ENCODE results near the gene PTPRN. TPM values are rescaled to one million over a fixed set of nuclear protein-coding genes. Genes with fewer than 3 reads are reported as not detected.

PTPRN gene
- total and polyA plus RNA-seq, 2 donors (not counting 3 experiments of a cell fraction or from before 2014, with no cell fraction given), result not detected

GRCh38 chr2:219244789-219245147 is 64.4 kb downstream of the PTPRN start:
- no peak for TF ChIP-seq GATA2 (IDR thresholded peaks at IDR 0.05; ENCODE audit: insufficient read depth, insufficient read length, low read depth, low read length)
- no peak for TF ChIP-seq POLR2AphosphoS5 (IDR thresholded peaks at IDR 0.05; ENCODE audit: insufficient read depth, low read depth, low read length)
- no peak for TF ChIP-seq FOS (IDR thresholded peaks at IDR 0.05; ENCODE audit: borderline replicate concordance, insufficient read depth, low read length)
- TF ChIP-seq CTCF (IDR thresholded peaks at IDR 0.05; ENCODE audit: extremely low read depth in 1 of 2, insufficient read depth in 1 of 2, low read depth in 1 of 2, low read length in 2 of 2), result no peak
- TF ChIP-seq POLR2A (IDR thresholded peaks at IDR 0.05; ENCODE audit: low read depth, low read length), result no peak
- Histone ChIP-seq H3K27me3 (ENCODE audit: control insufficient read depth in 2 of 2, insufficient read depth in 2 of 2, low read length in 2 of 2) (no peaks in the 10 kb centered on the region), H2AFZ (ENCODE audit: low read depth, low read length) (peak overlapping the region; percentile 95), H3K27ac (ENCODE audit: insufficient read depth, low read depth, low read length) (peak overlapping the region; percentile 92), H3K79me2 (ENCODE audit: control insufficient read depth, insufficient read depth, low read length) (peaks cover 15% of the 10 kb centered on the region), H3K9ac (replicated peaks; ENCODE audit: extremely low read depth, insufficient read depth, low read length) (peak overlapping the region; percentile 97), H3K9me1 (replicated peaks; ENCODE audit: control insufficient read depth, extremely low read depth, insufficient read depth, low read length) (no peaks in the 10 kb centered on the region), H4K20me1 (replicated peaks; ENCODE audit: control insufficient read depth, extremely low read depth, insufficient read depth, low read length) (no peaks in the 10 kb centered on the region), H3K9me3 (replicated peaks; ENCODE audit: control insufficient read depth, insufficient read depth, low read length) (no peaks in the 10 kb centered on the region), H3K4me3 (replicated peaks in 1 of 3; ENCODE audit: insufficient read depth in 1 of 3, low read depth in 1 of 3, low read length in 3 of 3) (peak overlapping the region; percentile 67 to 80 (median 67)), H3K36me3 (ENCODE audit: control insufficient read depth in 2 of 2, extremely low read depth in 1 of 2, insufficient read depth in 2 of 2, low read length in 2 of 2) (peaks cover 2% of the 10 kb centered on the region in 2 experiments), H3K4me1 (ENCODE audit: control insufficient read depth, extremely low read depth, insufficient read depth, low read length) (peaks cover 22% of the 10 kb centered on the region), H3K4me2 (ENCODE audit: insufficient read depth, low read length) (peak overlapping the region; percentile 86)
- CTCF ChIA-PET, result interaction anchor here (0.6 to 2.1 kb wide), 10 partner anchors 10 to 265 kb away, joined by 3 to 12 read pairs (median 4); partner anchors contain the start of genes ABCB6, ANKZF1, ATG9A and DNAJB2
- dilution Hi-C loops (cut with MboI; ENCODE audit: extremely low pct_ligation_motif_present, low sequenced_read_pairs) (no loop called here), intact Hi-C loops (cut with micrococcal nuclease) (loop anchor here (1.0 to 2.0 kb wide), 7 partner anchors 15 to 84 kb away; partner anchors contain the start of genes ABCB6, ANKZF1, ATG9A and DNAJB2)
- TSS peak; percentile 79 for BruUV-seq (replicated peaks)
- DNase-seq (ENCODE audit: low read depth, low spot score), result no peak
- POLR2A ChIA-PET, result interaction anchor here (0.6 to 1.5 kb wide), 6 partner anchors 9 to 351 kb away, joined by 3 to 6 read pairs (median 4); partner anchors contain the start of genes ANKZF1, ATG9A, DNAJB2 and TUBA4A
- peak; percentile 4 for FAIRE-seq

Measured in endothelial cell of umbilical vein (primary cell).